ENCODE data around the gene KIFC1.
A peak's percentile ranks its signal among the peaks of the same experiment; 100 is the strongest.
"Not testable (repeated sequence)": the region's sequence is repeated elsewhere in the genome, so short reads cannot be mapped to it uniquely, and the experiment has no call there.

DNA sequence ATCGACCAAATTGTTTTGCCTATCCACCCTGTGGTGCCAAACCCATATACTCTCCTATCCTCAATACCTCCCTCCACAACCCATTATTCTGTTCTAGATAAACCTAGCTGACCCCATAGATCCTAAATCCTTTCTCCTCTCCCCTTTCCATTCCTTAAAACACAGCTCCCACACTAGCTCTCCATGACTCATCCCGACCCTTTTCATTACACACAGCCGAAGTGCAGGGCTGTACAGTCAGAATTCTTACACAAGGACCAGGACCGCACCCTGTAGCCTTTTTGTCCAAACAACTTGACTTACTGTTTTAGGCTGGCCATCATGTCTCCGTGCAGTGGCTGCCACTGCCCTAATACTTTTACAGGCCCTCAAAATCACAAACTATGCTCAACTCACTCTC is 44.7 kb upstream of the KIFC1 start:
- TF ChIP-seq, protein P1, sequence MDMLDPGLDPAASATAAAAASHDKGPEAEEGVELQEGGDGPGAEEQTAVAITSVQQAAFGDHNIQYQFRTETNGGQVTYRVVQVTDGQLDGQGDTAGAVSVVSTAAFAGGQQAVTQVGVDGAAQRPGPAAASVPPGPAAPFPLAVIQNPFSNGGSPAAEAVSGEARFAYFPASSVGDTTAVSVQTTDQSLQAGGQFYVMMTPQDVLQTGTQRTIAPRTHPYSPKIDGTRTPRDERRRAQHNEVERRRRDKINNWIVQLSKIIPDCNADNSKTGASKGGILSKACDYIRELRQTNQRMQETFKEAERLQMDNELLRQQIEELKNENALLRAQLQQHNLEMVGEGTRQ (IDR thresholded peaks at IDR 0.05; ENCODE audit: low read depth, low read length) = not testable (repeated sequence)
- TF ChIP-seq, protein P2, sequence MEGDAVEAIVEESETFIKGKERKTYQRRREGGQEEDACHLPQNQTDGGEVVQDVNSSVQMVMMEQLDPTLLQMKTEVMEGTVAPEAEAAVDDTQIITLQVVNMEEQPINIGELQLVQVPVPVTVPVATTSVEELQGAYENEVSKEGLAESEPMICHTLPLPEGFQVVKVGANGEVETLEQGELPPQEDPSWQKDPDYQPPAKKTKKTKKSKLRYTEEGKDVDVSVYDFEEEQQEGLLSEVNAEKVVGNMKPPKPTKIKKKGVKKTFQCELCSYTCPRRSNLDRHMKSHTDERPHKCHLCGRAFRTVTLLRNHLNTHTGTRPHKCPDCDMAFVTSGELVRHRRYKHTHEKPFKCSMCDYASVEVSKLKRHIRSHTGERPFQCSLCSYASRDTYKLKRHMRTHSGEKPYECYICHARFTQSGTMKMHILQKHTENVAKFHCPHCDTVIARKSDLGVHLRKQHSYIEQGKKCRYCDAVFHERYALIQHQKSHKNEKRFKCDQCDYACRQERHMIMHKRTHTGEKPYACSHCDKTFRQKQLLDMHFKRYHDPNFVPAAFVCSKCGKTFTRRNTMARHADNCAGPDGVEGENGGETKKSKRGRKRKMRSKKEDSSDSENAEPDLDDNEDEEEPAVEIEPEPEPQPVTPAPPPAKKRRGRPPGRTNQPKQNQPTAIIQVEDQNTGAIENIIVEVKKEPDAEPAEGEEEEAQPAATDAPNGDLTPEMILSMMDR (conservative IDR thresholded peaks at IDR 0.05; ENCODE audit: low read depth, low read length) = not testable (repeated sequence)
- TF ChIP-seq FOS (IDR thresholded peaks at IDR 0.05; ENCODE audit: low read depth, low read length) (peak; percentile 56), CEBPB (IDR thresholded peaks at IDR 0.05; ENCODE audit: low read depth, low read length) (peak; percentile 41; the same call in 1 of the 2 replicates)
- not testable (repeated sequence) for TF ChIP-seq SMC3 (IDR thresholded peaks at IDR 0.05; ENCODE audit: low read depth, low read length); RCOR1 (IDR thresholded peaks at IDR 0.05; ENCODE audit: insufficient replicate concordance, low read length); POLR2A (IDR thresholded peaks at IDR 0.05; ENCODE audit: low read depth, low read length); MXI1 (IDR thresholded peaks at IDR 0.05; ENCODE audit: borderline replicate concordance, low read depth, low read length); MAZ (IDR thresholded peaks at IDR 0.05; ENCODE audit: borderline replicate concordance, low read depth, low read length); RFX5 (IDR thresholded peaks at IDR 0.05; ENCODE audit: low read depth, low read length)
- TF ChIP-seq, protein P3, sequence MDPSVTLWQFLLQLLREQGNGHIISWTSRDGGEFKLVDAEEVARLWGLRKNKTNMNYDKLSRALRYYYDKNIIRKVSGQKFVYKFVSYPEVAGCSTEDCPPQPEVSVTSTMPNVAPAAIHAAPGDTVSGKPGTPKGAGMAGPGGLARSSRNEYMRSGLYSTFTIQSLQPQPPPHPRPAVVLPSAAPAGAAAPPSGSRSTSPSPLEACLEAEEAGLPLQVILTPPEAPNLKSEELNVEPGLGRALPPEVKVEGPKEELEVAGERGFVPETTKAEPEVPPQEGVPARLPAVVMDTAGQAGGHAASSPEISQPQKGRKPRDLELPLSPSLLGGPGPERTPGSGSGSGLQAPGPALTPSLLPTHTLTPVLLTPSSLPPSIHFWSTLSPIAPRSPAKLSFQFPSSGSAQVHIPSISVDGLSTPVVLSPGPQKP (IDR thresholded peaks at IDR 0.05; ENCODE audit: borderline replicate concordance, low read depth, low read length) = not testable (repeated sequence)
